NCI-H1694 treated with DMSO at 0.1 percent for 48 hours (cell line): ENCODE results near the gene ZNF609.

Source experiments
- DNase-seq: peaks from one replicate; lab custom pipeline; 2025; lab: John Stamatoyannopoulos, UW

Gene ZNF609, protein sequence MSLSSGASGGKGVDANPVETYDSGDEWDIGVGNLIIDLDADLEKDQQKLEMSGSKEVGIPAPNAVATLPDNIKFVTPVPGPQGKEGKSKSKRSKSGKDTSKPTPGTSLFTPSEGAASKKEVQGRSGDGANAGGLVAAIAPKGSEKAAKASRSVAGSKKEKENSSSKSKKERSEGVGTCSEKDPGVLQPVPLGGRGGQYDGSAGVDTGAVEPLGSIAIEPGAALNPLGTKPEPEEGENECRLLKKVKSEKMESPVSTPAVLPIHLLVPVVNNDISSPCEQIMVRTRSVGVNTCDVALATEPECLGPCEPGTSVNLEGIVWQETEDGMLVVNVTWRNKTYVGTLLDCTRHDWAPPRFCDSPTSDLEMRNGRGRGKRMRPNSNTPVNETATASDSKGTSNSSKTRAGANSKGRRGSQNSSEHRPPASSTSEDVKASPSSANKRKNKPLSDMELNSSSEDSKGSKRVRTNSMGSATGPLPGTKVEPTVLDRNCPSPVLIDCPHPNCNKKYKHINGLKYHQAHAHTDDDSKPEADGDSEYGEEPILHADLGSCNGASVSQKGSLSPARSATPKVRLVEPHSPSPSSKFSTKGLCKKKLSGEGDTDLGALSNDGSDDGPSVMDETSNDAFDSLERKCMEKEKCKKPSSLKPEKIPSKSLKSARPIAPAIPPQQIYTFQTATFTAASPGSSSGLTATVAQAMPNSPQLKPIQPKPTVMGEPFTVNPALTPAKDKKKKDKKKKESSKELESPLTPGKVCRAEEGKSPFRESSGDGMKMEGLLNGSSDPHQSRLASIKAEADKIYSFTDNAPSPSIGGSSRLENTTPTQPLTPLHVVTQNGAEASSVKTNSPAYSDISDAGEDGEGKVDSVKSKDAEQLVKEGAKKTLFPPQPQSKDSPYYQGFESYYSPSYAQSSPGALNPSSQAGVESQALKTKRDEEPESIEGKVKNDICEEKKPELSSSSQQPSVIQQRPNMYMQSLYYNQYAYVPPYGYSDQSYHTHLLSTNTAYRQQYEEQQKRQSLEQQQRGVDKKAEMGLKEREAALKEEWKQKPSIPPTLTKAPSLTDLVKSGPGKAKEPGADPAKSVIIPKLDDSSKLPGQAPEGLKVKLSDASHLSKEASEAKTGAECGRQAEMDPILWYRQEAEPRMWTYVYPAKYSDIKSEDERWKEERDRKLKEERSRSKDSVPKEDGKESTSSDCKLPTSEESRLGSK (N-terminal part only)

DNA sequence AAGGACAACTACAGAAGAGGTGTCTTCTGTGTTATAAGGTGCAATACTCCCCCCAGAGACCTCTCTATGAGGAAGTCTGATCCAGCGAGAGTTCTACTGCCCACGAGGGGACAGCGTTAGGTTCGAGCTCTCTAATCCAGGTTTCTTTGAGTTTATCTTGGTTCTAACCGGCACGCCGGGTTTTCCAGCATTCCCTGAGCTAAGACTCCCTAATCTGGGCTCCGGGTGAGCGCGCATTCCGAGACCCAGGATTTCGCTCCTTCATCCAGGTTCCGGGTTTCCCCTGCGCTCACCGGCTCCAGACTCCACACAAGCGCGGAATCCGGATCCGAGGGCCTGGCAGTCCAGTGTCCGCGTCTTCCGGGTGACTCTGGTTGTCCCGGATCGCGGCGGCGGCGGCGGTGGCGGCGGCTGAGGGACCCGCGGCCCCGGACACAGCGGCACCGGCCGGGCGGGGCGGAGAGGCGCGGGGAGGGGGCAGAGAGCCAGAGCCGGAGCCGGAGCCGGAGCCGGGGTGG, at the start of gene ZNF609:
TSS of gene ZNF609 (plus strand) at position 373 of the 518 bp plus-strand sequence. CDS start 38,842 bp downstream, outside the sequence.
- DNase-seq = peak; percentile 82

DNA sequence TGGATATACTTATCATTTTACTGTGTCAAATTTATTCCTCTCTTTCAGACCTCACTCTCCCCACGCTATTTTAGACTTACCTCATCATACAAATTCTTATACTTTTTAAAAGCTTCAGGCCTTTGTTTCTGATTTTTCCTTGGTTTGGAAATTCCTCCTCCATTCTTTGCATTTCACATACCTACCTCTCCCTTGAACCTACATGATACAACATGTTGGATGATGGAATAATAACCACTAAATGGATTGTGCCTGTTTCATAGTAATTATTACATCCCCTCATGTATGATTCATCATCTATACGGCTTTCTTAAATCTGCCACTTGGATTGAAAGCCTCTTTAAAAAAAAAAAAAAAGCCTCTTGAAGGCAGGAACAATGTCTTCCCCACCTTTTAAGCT, 48.2 kb upstream of the ZNF609 start:
- no peak for DNase-seq

DNA sequence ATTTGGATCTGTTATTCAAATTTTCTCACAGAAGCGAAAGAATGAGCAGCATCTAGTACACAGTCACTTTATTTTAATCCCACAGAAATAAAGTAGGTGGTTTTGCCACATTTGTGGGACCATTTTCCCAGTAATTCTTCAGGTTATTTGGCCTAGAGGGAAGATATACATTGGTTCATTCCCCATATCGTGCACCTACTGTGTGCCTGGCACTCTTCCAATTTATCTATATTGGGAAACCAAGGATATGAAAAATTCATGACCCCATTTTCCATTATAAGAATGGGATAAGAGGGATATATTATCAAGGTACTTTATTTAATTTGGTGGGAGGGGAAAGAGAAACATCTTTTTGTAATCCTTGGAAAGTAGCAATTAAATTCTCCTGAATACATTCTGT, 37.7 kb upstream of the ZNF609 start:
- no peak for DNase-seq

DNA sequence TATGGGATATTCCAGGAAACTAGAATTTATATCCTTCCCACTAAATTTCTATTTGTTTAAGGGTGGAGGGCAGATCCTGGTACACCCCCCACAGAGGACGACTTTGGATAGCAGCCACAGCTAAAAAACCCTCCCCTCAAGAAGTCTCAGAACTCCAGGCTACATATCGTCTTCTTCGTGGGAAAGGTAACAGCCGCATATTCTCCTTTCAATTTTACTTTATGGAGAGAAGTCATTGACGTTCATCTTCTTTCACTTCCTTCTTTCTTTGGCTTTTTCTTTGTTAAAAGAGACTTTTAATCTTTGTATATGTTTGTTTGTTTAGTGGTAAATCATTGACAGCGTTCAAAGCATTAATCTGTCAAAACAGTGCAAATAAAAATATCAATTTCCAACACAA, 36.4 kb upstream of the ZNF609 start:
- no peak for DNase-seq

DNA sequence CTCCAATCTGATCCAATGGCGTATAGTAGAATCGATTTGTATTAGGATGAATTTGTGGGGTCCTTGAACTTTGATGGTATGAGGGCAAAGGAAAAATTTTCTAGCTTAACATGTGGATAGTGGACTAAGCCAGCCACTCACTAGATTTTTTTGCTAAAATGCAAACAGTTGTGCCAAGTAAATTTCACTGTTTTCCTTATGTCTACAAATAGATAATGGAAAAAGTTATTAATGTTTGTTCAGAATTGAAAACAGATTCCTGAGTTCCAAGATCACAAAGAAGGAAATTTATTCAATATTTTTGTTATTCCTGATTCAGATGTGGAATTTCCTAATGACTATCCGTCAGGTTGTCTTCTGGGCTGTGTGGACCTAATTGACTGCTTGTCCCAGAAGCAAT, 35.2 kb upstream of the ZNF609 start:
- no peak for DNase-seq

DNA sequence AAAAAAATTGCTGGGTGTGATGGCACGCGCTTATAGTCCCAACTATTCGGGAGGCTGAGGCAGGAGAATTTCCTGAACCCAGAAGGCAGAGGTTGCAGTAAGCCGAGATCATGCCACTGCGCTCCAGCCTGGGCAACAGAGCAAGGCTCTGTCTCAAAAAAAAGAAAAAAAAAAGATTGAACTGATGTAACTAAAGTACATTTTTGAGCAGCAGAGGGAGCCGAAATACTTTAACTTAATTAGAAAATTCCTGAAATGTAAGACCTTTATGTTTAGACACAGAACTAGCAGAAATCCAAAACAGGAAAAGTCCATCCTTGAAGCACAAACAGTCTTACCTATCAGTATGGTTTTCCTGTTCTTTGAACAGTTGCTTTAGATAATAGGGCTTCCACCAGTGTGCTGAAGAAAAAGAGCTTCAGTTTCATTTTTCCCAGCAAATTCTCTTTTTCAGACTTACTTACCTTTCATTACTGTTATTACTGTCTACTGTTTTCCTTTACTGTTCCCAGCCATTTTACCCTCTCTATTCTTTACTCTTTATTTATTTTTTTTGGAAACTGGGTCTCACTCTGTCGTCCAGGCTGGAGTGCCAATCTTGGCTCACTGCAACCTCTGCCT, 33.4 kb upstream of the ZNF609 start:
- DNase-seq = peak; percentile 36

DNA sequence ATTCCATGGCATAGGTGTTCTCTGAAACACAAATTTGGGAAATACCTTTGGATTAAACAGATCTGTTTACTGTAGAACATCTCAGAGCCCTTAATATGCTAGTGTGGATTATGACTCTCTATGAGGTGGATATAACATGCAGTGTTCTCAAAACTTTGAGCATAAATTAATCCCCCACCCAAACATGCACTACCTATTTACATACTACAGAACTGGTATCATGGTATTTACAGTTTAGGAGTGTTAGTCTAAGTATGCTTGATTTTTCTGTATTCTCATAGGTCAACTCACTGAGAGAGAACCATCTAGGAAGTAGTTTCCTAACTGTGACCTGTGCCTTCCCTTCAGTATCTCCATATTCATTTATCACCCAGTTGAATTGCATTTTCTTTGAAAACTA, 30.9 kb upstream of the ZNF609 start:
- no peak for DNase-seq

DNA sequence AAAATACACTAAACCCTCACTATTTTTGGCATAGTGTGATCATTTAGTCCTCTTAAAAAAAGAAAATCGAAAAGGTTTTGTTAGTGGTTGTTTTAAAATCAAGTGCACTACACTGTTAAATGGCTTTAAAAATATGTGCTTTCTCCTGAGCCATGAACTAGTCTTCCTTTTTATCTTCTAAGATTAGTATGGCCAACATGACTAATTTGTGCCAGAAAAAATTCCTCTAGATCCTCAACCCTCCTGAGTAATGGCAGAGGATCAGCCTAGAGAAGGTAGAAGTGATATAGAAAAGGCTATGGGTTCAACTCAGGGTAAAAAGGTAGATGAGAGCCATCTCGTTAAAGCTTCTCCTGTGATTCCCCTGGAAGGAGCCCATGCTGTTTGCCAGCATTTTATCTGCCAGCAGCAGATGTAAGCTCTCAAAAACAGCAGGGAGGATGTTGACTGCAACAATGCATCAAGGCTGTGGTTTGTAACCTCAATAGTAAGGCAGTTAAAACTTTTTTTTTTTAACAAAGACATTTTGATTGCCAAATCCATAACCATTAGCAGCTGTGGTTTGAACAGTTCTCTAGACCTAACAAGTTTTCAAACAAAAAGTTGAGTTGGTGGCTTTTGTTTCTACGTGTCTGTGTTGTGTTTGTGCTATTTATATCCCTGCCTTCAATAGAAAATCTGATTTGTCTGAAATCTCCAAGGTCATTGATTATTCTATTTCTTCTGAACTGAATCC, 30.2 kb upstream of the ZNF609 start:
- DNase-seq = peak; percentile 66

DNA sequence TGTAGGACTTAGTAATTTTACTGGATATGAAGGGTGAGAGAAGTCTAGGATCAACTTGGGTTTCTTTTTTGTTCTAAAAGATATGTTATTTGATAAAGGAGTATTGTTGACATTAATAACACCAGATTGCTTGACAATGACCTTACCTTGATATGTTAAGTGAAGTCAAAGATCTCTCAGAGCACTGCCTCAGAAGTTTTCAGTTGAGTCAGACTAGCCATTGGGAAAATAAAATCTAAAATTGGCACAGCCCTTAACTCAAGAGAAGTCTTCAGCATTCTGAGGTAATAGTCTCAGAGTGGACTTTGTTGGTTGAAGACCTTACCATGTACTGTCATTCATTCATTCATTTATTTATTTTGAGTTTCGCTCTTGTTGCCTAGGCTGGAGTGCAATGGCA, 22.4 kb upstream of the ZNF609 start:
- no peak for DNase-seq

DNA sequence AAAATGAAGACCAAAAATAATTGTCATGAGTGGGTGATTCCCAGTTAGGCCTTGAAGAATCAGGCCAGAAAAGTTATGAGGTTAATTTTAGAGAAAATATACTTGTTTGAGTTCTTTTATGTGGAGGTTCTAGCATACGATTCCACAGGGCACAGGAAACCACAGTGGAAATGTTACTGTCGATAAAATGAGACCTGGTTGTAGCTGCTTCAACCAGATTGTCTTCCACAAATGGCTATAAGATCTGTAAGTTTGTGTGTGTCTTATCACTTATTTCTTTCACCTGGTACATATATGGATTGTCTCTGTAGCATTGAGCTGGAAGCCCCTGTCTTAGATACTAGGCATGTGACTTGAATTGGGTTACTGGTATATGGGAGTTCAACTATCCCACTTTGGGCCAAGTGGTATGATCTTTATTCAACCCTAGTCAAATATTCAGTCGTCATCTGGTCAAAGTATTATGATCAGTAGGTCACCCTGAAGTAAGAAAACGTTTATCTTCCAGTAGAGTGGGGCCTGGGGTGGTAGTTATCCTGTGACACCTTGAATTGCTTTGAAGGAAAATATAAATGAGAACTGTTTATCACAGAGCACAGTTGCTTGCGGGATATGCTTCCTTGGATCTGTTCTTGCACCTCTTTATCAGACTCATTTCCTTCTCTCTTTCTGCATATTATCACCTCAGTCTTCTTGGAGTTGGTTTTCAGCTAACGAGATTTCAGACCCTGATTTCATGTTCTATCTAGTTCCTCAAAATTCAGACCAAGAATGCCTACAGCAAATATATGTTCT, 21.5 kb upstream of the ZNF609 start:
- DNase-seq = no peak

DNA sequence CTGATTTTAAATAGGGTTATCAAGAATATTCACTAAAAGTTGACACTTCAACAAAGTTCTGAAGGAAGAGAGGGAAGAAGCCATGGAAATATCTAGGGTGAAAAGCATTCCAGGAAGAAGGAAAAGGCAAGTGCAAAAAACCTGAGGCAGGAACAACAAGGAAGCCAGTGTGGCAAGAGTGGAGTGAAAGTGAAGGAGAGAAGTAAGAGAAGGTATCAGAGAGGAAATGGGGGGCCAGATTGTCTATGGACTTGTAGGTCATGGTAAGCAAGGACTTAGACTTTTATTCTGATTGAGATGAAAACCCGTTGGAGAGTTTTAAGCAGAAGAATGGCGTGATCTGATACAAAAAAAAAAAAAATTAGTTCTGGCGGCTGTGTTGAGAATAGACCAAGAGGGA, 18.5 kb upstream of the ZNF609 start:
- DNase-seq = no peak

DNA sequence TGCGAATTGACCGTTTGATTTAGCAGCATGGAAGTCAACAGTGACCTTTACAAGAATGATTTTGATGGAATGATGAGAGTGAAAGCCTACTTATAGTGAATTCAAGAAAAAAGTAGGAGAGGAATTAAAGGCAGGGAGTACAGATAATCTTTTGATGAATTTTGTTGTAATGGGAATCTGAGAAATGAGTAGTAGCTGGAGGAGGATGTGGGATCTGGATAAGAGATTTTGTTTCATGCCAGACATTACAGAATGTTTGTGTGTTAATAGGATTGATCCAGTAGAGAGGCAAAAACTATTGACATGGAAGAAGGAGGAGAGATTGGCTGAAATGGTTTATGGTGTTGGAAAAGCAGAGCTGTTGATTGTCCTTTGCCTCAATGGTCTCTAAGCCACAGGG, 17.4 kb upstream of the ZNF609 start:
- DNase-seq = no peak

DNA sequence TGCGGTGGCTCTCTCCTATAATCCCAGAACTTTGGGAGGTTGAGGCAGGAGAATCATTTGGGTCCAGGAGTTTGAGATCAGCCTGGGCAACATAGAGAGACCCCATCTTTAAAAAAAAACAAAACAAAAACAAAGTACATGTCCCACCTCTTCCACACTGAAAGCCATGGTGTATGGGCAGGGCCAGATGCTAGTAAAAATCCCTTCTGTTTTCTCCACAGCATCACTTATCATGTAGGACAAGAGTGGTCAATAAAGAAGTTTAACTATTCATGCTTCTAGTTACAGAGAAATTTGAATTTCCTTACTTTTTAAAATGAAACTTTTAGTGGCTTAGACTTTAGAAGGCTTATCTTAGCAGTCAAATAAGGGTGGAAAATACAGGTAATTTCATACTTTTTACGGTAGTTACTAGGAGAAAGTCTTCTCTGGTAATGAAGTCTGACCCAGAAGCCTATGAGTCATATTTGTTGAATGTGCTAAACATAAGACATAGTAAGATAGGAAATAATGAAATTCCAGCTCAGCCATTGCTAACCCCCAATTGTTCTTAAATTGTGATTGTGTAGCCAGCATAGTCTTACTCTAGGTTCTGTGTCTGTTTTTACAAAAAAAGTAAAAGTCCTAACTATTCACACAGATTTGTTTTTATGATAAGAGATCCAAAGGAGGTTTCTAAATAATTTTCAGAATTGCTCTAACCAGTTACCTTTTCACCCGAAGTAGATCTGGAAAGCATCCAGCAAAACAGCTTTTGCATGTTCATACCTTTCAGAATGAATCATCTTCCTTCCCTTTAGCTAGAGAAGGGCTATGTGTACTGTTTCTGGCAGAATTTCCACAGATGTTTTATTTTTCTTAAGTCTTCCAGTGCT, 16.4 kb upstream of the ZNF609 start:
- DNase-seq = no peak

DNA sequence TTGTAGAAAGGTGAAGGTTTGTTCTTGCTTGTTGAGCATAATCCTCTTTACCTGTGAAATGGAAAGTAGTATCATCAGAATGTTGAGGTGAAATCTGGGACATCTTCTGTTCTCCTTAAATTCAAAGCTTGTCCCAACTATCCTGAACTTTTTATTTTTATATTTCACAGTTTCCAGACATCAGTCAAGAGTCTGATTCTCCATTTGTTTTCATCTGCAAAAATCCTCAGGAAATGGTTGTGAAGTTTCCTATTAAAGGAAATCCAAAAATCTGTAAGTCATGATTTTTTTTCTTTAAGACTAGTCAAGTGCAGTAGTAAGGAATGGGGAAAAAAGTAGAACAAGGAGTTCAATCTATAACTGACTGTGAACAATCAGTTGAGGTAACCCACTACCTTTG, 15.5 kb upstream of the ZNF609 start:
- DNase-seq = no peak

DNA sequence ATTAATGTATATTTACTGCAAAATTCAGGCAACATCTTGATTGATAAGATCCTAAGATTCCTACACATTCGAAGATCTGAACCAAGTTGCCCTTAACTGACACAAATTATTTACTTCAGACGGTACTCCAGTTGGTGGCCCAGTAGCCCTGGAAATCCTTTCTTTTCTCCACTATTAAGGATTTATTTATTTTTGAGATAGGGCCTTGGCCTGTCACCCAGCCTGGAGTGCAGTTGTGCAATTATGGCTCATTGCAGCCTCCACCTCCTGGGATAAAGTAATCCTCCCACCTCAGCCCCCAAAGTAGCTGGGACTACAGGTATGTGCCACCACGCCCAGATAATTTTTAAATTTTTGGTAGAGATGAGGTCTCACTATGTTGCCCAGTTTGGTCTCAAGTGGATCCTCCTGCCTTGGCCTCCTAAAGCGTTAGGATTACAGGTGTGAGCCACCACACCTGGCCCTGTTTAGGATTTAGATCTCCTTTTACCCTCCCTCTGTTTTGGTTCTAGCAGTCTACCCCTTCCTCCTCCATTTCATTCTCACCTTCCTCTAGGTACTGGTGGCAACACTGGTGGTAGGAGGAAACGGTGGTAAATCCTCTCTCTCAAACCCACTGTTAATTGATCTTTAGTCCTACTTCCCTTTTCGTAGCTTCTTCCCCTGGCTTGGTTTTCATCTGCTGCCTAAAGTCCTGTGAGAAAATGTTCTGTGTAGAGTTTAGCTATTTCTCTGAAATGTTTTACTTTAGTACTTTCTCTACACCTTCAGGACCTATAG, 12.7 kb upstream of the ZNF609 start:
- DNase-seq = no peak

DNA sequence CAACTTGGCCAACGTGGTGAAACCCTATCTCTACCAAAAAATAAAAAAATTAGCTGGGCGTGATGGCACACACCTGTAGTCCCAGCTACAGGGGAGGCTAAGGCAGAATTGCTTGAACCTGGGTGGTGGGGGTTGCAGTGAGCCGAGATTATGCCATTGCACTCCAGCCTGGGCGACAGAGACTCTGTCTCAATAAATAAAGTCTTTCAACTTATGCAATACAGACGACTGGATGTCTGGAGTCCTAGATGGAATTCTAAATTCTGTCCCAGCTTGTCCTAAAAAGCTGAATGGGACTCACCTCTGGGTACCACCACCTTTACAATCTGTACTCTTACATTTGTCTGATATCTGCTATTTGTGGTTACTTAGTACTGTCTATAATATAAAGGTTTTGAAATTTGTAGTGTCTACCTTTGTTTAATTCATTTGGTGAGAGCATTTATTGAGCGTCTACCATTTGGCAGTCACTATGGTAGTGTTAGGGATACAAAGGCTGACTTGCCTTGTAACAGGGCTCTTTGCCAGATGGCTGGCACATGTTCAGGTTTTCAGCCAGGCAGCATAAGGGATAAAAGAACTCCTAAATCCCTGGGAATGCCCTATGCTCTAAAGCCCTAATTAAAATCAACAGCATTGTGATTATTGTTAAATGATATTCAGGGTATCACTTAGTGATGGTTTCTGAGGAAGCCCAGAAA, 7.2 kb upstream of the ZNF609 start:
- peak; percentile 77 for DNase-seq

DNA sequence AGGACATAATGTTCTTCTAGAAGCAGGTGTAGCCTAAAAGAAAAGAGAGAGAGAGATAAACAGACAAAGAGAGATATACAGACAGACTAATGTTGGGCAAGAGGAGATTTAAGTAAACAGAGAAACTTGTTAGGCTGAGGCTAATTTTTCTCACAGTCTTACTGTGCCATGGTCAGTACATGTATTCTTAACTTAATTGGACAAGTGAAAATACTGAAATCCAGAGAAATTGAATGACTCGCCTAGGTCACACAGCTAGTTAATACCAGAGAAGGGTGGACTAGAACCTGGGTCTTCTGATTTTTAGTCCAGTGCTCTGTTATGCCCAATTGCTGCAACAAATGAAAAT, 6.7 kb upstream of the ZNF609 start:
- DNase-seq = no peak

DNA sequence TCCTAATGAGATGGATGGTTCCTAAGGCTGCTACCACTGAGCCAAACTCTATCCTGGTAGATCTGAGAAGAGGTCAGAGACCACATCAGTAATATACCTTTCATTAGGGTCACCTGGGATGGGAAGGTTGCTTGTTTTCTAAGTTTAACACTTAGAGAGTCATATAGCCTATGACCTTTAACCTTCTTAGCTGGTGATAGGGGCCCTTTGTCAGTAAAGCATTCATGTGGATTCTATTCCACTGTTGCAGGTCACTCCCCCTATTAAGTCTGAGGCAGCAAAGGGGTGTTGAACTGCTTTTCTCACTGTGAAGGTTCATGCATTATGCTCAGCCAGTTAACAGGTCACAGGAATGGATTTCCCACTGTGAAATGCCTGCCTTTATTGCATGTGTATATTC, 6.1 kb upstream of the ZNF609 start:
- no peak for DNase-seq
